Measurements from ENCODE around the gene INPP1.
A peak's percentile ranks its signal among the peaks of the same experiment; 100 is the strongest.

INPP1 gene

GRCh38 chr2:190365499-190366204, 22.3 kb downstream of the INPP1 start:
- Mint-ChIP-seq H3K9me3 (no peaks in the 10 kb centered on the region), H3K4me3 (no peak overlapping the region), H3K27me3 (no peaks in the 10 kb centered on the region), H3K4me1 (peaks cover 9% of the 10 kb centered on the region), H3K36me3 (ENCODE audit: low read depth) (peaks cover 14% of the 10 kb centered on the region), H3K27ac (no peak overlapping the region)
- DNase-seq (no peak), ATAC-seq (no peak)

- Mint-ChIP-seq H3K27ac (no peak overlapping the region), H3K36me3 (ENCODE audit: low read depth) (peaks cover 14% of the 10 kb centered on the region), H3K4me1 (peaks cover 7% of the 10 kb centered on the region), H3K27me3 (no peaks in the 10 kb centered on the region), H3K4me3 (no peak overlapping the region), H3K9me3 (no peaks in the 10 kb centered on the region)
- no peak for DNase-seq
- ATAC-seq: no peak
Observed at GRCh38 chr2:190366248-190366753, 22.9 kb downstream of the INPP1 start.

GRCh38 chr2:190367091-190367490, 23.7 kb downstream of the INPP1 start:
- Mint-ChIP-seq H3K4me1 (peaks cover 2% of the 10 kb centered on the region), H3K27me3 (no peaks in the 10 kb centered on the region), H3K36me3 (ENCODE audit: low read depth) (peaks cover 14% of the 10 kb centered on the region), H3K9me3 (no peaks in the 10 kb centered on the region), H3K4me3 (no peak overlapping the region), H3K27ac (no peak overlapping the region)
- DNase-seq (no peak), ATAC-seq (no peak)

GRCh38 chr2:190369635-190370034, 26.2 kb downstream of the INPP1 start:
- H3K9me3 Mint-ChIP-seq: no peaks in the 10 kb centered on the region
- H3K36me3 Mint-ChIP-seq (ENCODE audit: low read depth): peaks cover 14% of the 10 kb centered on the region
- H3K4me1 Mint-ChIP-seq: no peaks in the 10 kb centered on the region
- no peak overlapping the region for H3K27ac Mint-ChIP-seq
- H3K4me3 Mint-ChIP-seq: no peak overlapping the region
- no peaks in the 10 kb centered on the region for H3K27me3 Mint-ChIP-seq
- DNase-seq (no peak), ATAC-seq (no peak)

- H3K4me3 Mint-ChIP-seq: no peak overlapping the region
- H3K27me3 Mint-ChIP-seq: no peaks in the 10 kb centered on the region
- DNase-seq (no peak), ATAC-seq (no peak)
- H3K4me1 Mint-ChIP-seq: no peaks in the 10 kb centered on the region
- no peak overlapping the region for H3K27ac Mint-ChIP-seq
- no peaks in the 10 kb centered on the region for H3K36me3 Mint-ChIP-seq (ENCODE audit: low read depth)
- H3K9me3 Mint-ChIP-seq: no peaks in the 10 kb centered on the region
Observed at GRCh38 chr2:190376083-190376482, 32.7 kb downstream of the INPP1 start.

- Mint-ChIP-seq H3K27ac (no peak overlapping the region), H3K36me3 (ENCODE audit: low read depth) (no peaks in the 10 kb centered on the region), H3K9me3 (no peaks in the 10 kb centered on the region), H3K27me3 (no peaks in the 10 kb centered on the region), H3K4me1 (no peaks in the 10 kb centered on the region), H3K4me3 (no peak overlapping the region)
- ATAC-seq (no peak), DNase-seq (no peak)
Observed at GRCh38 chr2:190376591-190377245, 33.3 kb downstream of the INPP1 start.

- ATAC-seq (no peak), DNase-seq (no peak)
- no peaks in the 10 kb centered on the region for H3K27me3 Mint-ChIP-seq
- no peaks in the 10 kb centered on the region for H3K36me3 Mint-ChIP-seq (ENCODE audit: low read depth)
- no peaks in the 10 kb centered on the region for H3K4me1 Mint-ChIP-seq
- H3K4me3 Mint-ChIP-seq: no peak overlapping the region
- no peaks in the 10 kb centered on the region for H3K9me3 Mint-ChIP-seq
- H3K27ac Mint-ChIP-seq: no peak overlapping the region
Observed at GRCh38 chr2:190378880-190379237, 35.5 kb downstream of the INPP1 start.

- Mint-ChIP-seq H3K4me3 (no peak overlapping the region), H3K27me3 (no peaks in the 10 kb centered on the region), H3K27ac (no peak overlapping the region), H3K36me3 (ENCODE audit: low read depth) (no peaks in the 10 kb centered on the region), H3K9me3 (no peaks in the 10 kb centered on the region), H3K4me1 (no peaks in the 10 kb centered on the region)
- DNase-seq: no peak
- no peak for ATAC-seq
Observed at GRCh38 chr2:190379249-190379964, 36.0 kb downstream of the INPP1 start.

GRCh38 chr2:190380962-190381412, 37.6 kb downstream of the INPP1 start:
- Mint-ChIP-seq H3K27me3 (no peaks in the 10 kb centered on the region), H3K36me3 (ENCODE audit: low read depth) (no peaks in the 10 kb centered on the region), H3K27ac (no peak overlapping the region), H3K9me3 (no peaks in the 10 kb centered on the region), H3K4me3 (no peak overlapping the region), H3K4me1 (no peaks in the 10 kb centered on the region)
- DNase-seq: no peak
- ATAC-seq: no peak

- no peaks in the 10 kb centered on the region for H3K36me3 Mint-ChIP-seq (ENCODE audit: low read depth)
- H3K4me3 Mint-ChIP-seq: no peak overlapping the region
- H3K27ac Mint-ChIP-seq: no peak overlapping the region
- no peaks in the 10 kb centered on the region for H3K4me1 Mint-ChIP-seq
- H3K27me3 Mint-ChIP-seq: no peaks in the 10 kb centered on the region
- ATAC-seq (peak; percentile 61), DNase-seq (no peak)
- no peaks in the 10 kb centered on the region for H3K9me3 Mint-ChIP-seq
Observed at GRCh38 chr2:190382851-190383250, 39.5 kb downstream of the INPP1 start.

- DNase-seq: no peak
- no peak for ATAC-seq
- Mint-ChIP-seq H3K9me3 (no peaks in the 10 kb centered on the region), H3K27ac (no peak overlapping the region), H3K4me1 (no peaks in the 10 kb centered on the region), H3K36me3 (ENCODE audit: low read depth) (no peaks in the 10 kb centered on the region), H3K27me3 (peaks cover 1% of the 10 kb centered on the region), H3K4me3 (no peak overlapping the region)
Observed at GRCh38 chr2:190387422-190387821, 44.0 kb downstream of the INPP1 start.

- ATAC-seq: no peak
- H3K9me3 Mint-ChIP-seq: no peaks in the 10 kb centered on the region
- H3K36me3 Mint-ChIP-seq (ENCODE audit: low read depth): no peaks in the 10 kb centered on the region
- DNase-seq: no peak
- no peak overlapping the region for H3K27ac Mint-ChIP-seq
- no peak overlapping the region for H3K4me3 Mint-ChIP-seq
- peaks cover 2% of the 10 kb centered on the region for H3K4me1 Mint-ChIP-seq
- H3K27me3 Mint-ChIP-seq: no peaks in the 10 kb centered on the region
Observed at GRCh38 chr2:190396271-190396670, 52.9 kb downstream of the INPP1 start.

- Mint-ChIP-seq H3K9me3 (no peaks in the 10 kb centered on the region), H3K4me3 (no peak overlapping the region), H3K4me1 (peaks cover 4% of the 10 kb centered on the region), H3K27me3 (no peaks in the 10 kb centered on the region), H3K36me3 (ENCODE audit: low read depth) (no peaks in the 10 kb centered on the region), H3K27ac (no peak overlapping the region)
- DNase-seq: no peak
- no peak for ATAC-seq
Observed at GRCh38 chr2:190402986-190403603, 59.7 kb downstream of the INPP1 start.

GRCh38 chr2:190404487-190404886, 61.1 kb downstream of the INPP1 start:
- H3K27me3 Mint-ChIP-seq: no peaks in the 10 kb centered on the region
- H3K27ac Mint-ChIP-seq: no peak overlapping the region
- H3K9me3 Mint-ChIP-seq: no peaks in the 10 kb centered on the region
- peak; percentile 67 for ATAC-seq
- peaks cover 4% of the 10 kb centered on the region for H3K4me1 Mint-ChIP-seq
- no peaks in the 10 kb centered on the region for H3K36me3 Mint-ChIP-seq (ENCODE audit: low read depth)
- no peak overlapping the region for H3K4me3 Mint-ChIP-seq
- DNase-seq: no peak
